ENCODE data around the gene MEOX1. TPM values are rescaled to one million over a fixed set of nuclear protein-coding genes. Genes with fewer than 3 reads are reported as not detected.
A peak's percentile ranks its signal among the peaks of the same experiment; 100 is the strongest.

MEOX1 gene
- polyA plus RNA-seq, 3 donors, result 14.3 to 20.1 (median 17.5) TPM

GRCh38 chr17:43636426-43636825 is 25.3 kb downstream of the MEOX1 start:
- no peak for DNase-seq (ENCODE audit: extremely low read depth in 1 of 11, low read depth in 9 of 11, low spot score in 4 of 11)

- no peak for DNase-seq (ENCODE audit: extremely low read depth in 1 of 11, low read depth in 9 of 11, low spot score in 4 of 11)
Observed at GRCh38 chr17:43634591-43635125, 27.1 kb downstream of the MEOX1 start.

- DNase-seq (ENCODE audit: extremely low read depth in 1 of 11, low read depth in 9 of 11, low spot score in 4 of 11), result no peak
Observed at GRCh38 chr17:43632221-43632620, 29.5 kb downstream of the MEOX1 start.

GRCh38 chr17:43631429-43631828 is 30.3 kb downstream of the MEOX1 start:
- no peak for DNase-seq (ENCODE audit: extremely low read depth in 1 of 11, low read depth in 9 of 11, low spot score in 4 of 11)

- peak in 1 of 11 donors; percentile 38 for DNase-seq (ENCODE audit: extremely low read depth in 1 of 11, low read depth in 9 of 11, low spot score in 4 of 11)
Observed at GRCh38 chr17:43628089-43628650, 33.6 kb downstream of the MEOX1 start.

- DNase-seq (ENCODE audit: extremely low read depth in 1 of 11, low read depth in 9 of 11, low spot score in 4 of 11), result no peak
Observed at GRCh38 chr17:43627653-43628052, 34.1 kb downstream of the MEOX1 start.

GRCh38 chr17:43626023-43626422 is 35.7 kb downstream of the MEOX1 start:
- no peak for DNase-seq (ENCODE audit: extremely low read depth in 1 of 11, low read depth in 9 of 11, low spot score in 4 of 11)

- DNase-seq (ENCODE audit: extremely low read depth in 1 of 11, low read depth in 9 of 11, low spot score in 4 of 11), result no peak
Observed at GRCh38 chr17:43625606-43626005, 36.1 kb downstream of the MEOX1 start.

GRCh38 chr17:43620581-43620980 is 41.1 kb downstream of the MEOX1 start:
- DNase-seq (ENCODE audit: extremely low read depth in 1 of 11, low read depth in 9 of 11, low spot score in 4 of 11), result no peak

GRCh38 chr17:43620147-43620546 is 41.6 kb downstream of the MEOX1 start:
- no peak for DNase-seq (ENCODE audit: extremely low read depth in 1 of 11, low read depth in 9 of 11, low spot score in 4 of 11)

GRCh38 chr17:43619705-43620104 is 42.0 kb downstream of the MEOX1 start:
- DNase-seq (ENCODE audit: extremely low read depth in 1 of 11, low read depth in 9 of 11, low spot score in 4 of 11), result no peak

- no peak for DNase-seq (ENCODE audit: extremely low read depth in 1 of 11, low read depth in 9 of 11, low spot score in 4 of 11)
Observed at GRCh38 chr17:43618276-43618675, 43.4 kb downstream of the MEOX1 start.

GRCh38 chr17:43616852-43617251 is 44.9 kb downstream of the MEOX1 start:
- no peak for DNase-seq (ENCODE audit: extremely low read depth in 1 of 11, low read depth in 9 of 11, low spot score in 4 of 11)

GRCh38 chr17:43616421-43616820 is 45.3 kb downstream of the MEOX1 start:
- no peak for DNase-seq (ENCODE audit: extremely low read depth in 1 of 11, low read depth in 9 of 11, low spot score in 4 of 11)

- no peak for DNase-seq (ENCODE audit: extremely low read depth in 1 of 11, low read depth in 9 of 11, low spot score in 4 of 11)
Observed at GRCh38 chr17:43616029-43616351, 45.7 kb downstream of the MEOX1 start.

- DNase-seq (ENCODE audit: extremely low read depth in 1 of 11, low read depth in 9 of 11, low spot score in 4 of 11), result no peak
Observed at GRCh38 chr17:43615330-43616028, 46.2 kb downstream of the MEOX1 start.

- no peak for DNase-seq (ENCODE audit: extremely low read depth in 1 of 11, low read depth in 9 of 11, low spot score in 4 of 11)
Observed at GRCh38 chr17:43614561-43614960, 47.2 kb downstream of the MEOX1 start.

- DNase-seq (ENCODE audit: extremely low read depth in 1 of 11, low read depth in 9 of 11, low spot score in 4 of 11), result no peak
Observed at GRCh38 chr17:43613917-43614316, 47.8 kb downstream of the MEOX1 start.

GRCh38 chr17:43612515-43612914 is 49.2 kb downstream of the MEOX1 start:
- DNase-seq (ENCODE audit: extremely low read depth in 1 of 11, low read depth in 9 of 11, low spot score in 4 of 11), result no peak

- DNase-seq (ENCODE audit: extremely low read depth in 1 of 11, low read depth in 9 of 11, low spot score in 4 of 11), result no peak
Observed at GRCh38 chr17:43611230-43611969, 50.3 kb downstream of the MEOX1 start.

Data from renal cortex interstitium (tissue), 11 donors.